CD14-positive monocyte (primary cell): Measurements from ENCODE around the gene CCDC88A. TPM values are rescaled to one million over a fixed set of nuclear protein-coding genes. Genes with fewer than 3 reads are reported as not detected.

Experiments used
- DNase-seq, 3 donors: peaks; one replicate each; pipeline ENCODE4 v3.0.0-alpha.2; 2011 to 2022
- H2AFZ ChIP-seq: 2 replicates; pipeline ENCODE4 v1.6.0; 2012; ENCODE audit warnings: mild to moderate bottlenecking, low read depth, low read length, inconsistent platforms; ENCODE audit not compliant: insufficient read depth, poor library complexity, severe bottlenecking
- H3K27ac ChIP-seq, 2 donors: 1 replicate in 1 of 2; 2 replicates in 1 of 2; pipeline ENCODE4 v1.5.1; 2012 to 2013; ENCODE audit warnings: low read length in 2 of 2, control low read depth in 1 of 2, inconsistent platforms in 1 of 2, low read depth in 1 of 2, mild to moderate bottlenecking in 1 of 2
- H3K27me3 ChIP-seq, 2 donors: one replicate each; pipeline versions ENCODE4 v1.6.0 to v1.6.1; 2011 to 2013; ENCODE audit warnings: low read length in 2 of 2; ENCODE audit not compliant: control insufficient read depth in 2 of 2, insufficient read depth in 2 of 2
- H3K36me3 ChIP-seq, 2 donors: replicated peaks in 1 of 2; 1 replicate in 1 of 2; 2 replicates in 1 of 2; pipeline versions ENCODE4 v1.5.1 to v1.6.1; 2012 to 2013; ENCODE audit warnings: low read length in 2 of 2, control low read depth in 1 of 2, inconsistent platforms in 1 of 2, mild to moderate bottlenecking in 1 of 2; ENCODE audit not compliant: insufficient read depth in 2 of 2, control insufficient read depth in 1 of 2
- H3K4me1 ChIP-seq, 2 donors: 1 replicate in 1 of 2; 2 replicates in 1 of 2; pipeline versions ENCODE4 v1.5.1 to v1.6.1; 2012 to 2013; ENCODE audit warnings: low read length in 2 of 2, control low read depth in 1 of 2, inconsistent platforms in 1 of 2, mild to moderate bottlenecking in 1 of 2, moderate library complexity in 1 of 2; ENCODE audit not compliant: insufficient read depth in 2 of 2, control insufficient read depth in 1 of 2
- H3K4me2 ChIP-seq: replicated peaks from 2 replicates; pipeline ENCODE3; 2012; ENCODE audit warnings: low read length, moderate library complexity, mild to moderate bottlenecking; ENCODE audit not compliant: poor library complexity, severe bottlenecking; ENCODE audit errors: extremely low read depth
- H3K4me3 ChIP-seq, 3 experiments: fragments of 200-600 bp in 1 of 3; sonication (generic) in 1 of 3; replicated peaks in 1 of 3; 1 replicate in 2 of 3; 2 replicates in 1 of 3; pipeline ENCODE4 v1.5.1; 2011 to 2013; ENCODE audit warnings: low read length in 3 of 3, mild to moderate bottlenecking in 3 of 3, control low read depth in 2 of 3, low read depth in 2 of 3, inconsistent platforms in 1 of 3, moderate library complexity in 1 of 3
- H3K79me2 ChIP-seq: 2 replicates; pipeline ENCODE4 v1.6.0; 2012; ENCODE audit warnings: mild to moderate bottlenecking, control low read depth, inconsistent platforms, low read length, moderate library complexity; ENCODE audit not compliant: insufficient read depth
- H3K9ac ChIP-seq: 2 replicates; pipeline ENCODE4 v1.6.0; 2017; ENCODE audit warnings: low read length, mild to moderate bottlenecking; ENCODE audit not compliant: insufficient read depth, poor library complexity, severe bottlenecking
- H3K9me3 ChIP-seq, 2 donors: replicated peaks in 1 of 2; 1 replicate in 1 of 2; 2 replicates in 1 of 2; pipeline versions ENCODE4 v1.5.1 to v1.6.1; 2012 to 2013; ENCODE audit warnings: low read length in 2 of 2, control low read depth in 1 of 2; ENCODE audit not compliant: control insufficient read depth in 1 of 2, insufficient read depth in 1 of 2
- H4K20me1 ChIP-seq: 2 replicates; pipeline ENCODE4 v1.6.0; 2012; ENCODE audit warnings: mild to moderate bottlenecking, low read length, control low read depth, moderate library complexity; ENCODE audit not compliant: insufficient read depth
- H3K27ac Mint-ChIP-seq, 7 donors: one replicate each; pipeline ENCODE4 v1.8.0; 2020; ENCODE audit warnings: mild to moderate bottlenecking in 7 of 7, mixed read lengths in 7 of 7, moderate library complexity in 6 of 7, inconsistent platforms in 2 of 7
- H3K27me3 Mint-ChIP-seq, 3 donors: one replicate each; pipeline ENCODE4 v1.8.0; 2021 to 2022; ENCODE audit warnings: low read depth in 3 of 3, mild to moderate bottlenecking in 3 of 3, mixed read lengths in 3 of 3, moderate library complexity in 3 of 3, inconsistent platforms in 1 of 3
- H3K36me3 Mint-ChIP-seq, 2 donors: one replicate each; pipeline ENCODE4 v1.8.0; 2020; ENCODE audit warnings: mixed read lengths in 2 of 2, inconsistent platforms in 1 of 2, mild to moderate bottlenecking in 1 of 2
- H3K4me1 Mint-ChIP-seq: one replicate; pipeline ENCODE4 v1.8.0; 2020; ENCODE audit warnings: mild to moderate bottlenecking, mixed read lengths
- H3K4me3 Mint-ChIP-seq, 2 donors: one replicate each; pipeline ENCODE4 v1.8.0; 2020; ENCODE audit warnings: mild to moderate bottlenecking in 2 of 2, mixed read lengths in 2 of 2, moderate library complexity in 1 of 2
- H3K9me3 Mint-ChIP-seq, 7 donors: one replicate each; pipeline ENCODE4 v1.8.0; 2020 to 2022; ENCODE audit warnings: mixed read lengths in 7 of 7, mild to moderate bottlenecking in 6 of 7, moderate library complexity in 6 of 7, inconsistent platforms in 2 of 7
- WGBS: methylation state at CpG from one replicate; pipeline ENCODE4 v1.1.5; 2013; ENCODE audit warnings: missing lambda C conversion rate; ENCODE audit not compliant: insufficient coverage; 5-methylcytosine and 5-hydroxymethylcytosine counted together
- intact Hi-C, 2 donors: fragments of 100-400 bp; cut with micrococcal nuclease; formaldehyde crosslinking; loops; one replicate each; pipeline versions ENCODE4 v1.15.0 to v1.15.1; 2023
- polyA plus RNA-seq, 3 donors: library from polyadenylated mRNA; depleted of rRNA in 1 of 3; unstranded in 2 of 3; stranded (reverse) in 1 of 3; fragments of 300-500 nt in 2 of 3; fragments of >200 nt in 1 of 3; fragmentation: Illumina TruSeq in 2 of 3; gene quantifications; 1 replicate in 2 of 3; 2 replicates in 1 of 3; pipeline ENCODE4 v1.2.3, GENCODE V29; 2012 to 2021
- TF ChIP-seq, protein P1 (sequence below): fragments of 200-600 bp; IDR thresholded peaks from one replicate; pipeline ENCODE4 v1.8.0; 2022; ENCODE audit warnings: antibody characterized with exemption, mild to moderate bottlenecking

Gene CCDC88A
- polyA plus RNA-seq, 3 donors = 9.9 to 57.1 (median 17.9) TPM

DNA sequence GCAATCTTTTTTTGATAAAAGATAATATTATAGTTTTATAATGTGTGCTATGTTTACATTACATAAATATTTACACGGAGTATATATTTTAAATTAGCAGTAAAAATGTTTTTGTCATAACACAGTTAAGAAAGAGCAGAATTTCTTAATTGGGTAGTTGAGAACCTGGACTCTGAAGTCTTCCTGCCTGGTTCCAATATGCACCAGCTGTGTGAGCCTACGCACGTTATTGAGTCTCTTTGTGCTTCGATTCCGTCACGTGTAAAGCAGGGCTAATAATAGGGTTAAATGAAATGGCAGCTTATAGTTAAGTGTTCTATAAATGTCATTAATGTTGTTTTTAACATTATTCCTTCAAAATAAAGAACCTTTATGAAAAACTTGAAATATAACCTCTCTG is 1.2 kb upstream of the CCDC88A start:
- intact Hi-C loops = loop anchor here in 1 of 2 donors (5.0 kb wide), 1 partner anchor 101 kb away; no protein-coding TSS in a partner anchor
- Histone ChIP-seq H3K79me2 (peaks cover 54% of the 10 kb centered on the region), H3K27me3 (no peaks in the 10 kb centered on the region), H3K27ac (peak overlapping the region in 1 of 2 donors; percentile 94), H3K36me3 (no peaks in the 10 kb centered on the region), H2AFZ (peak overlapping the region; percentile 91), H3K4me2 (peak overlapping the region; percentile 83), H3K9me3 (no peaks in the 10 kb centered on the region), H3K4me3 (peak overlapping the region; percentile 91 to 99 (median 98)), H3K9ac (no peak overlapping the region), H3K4me1 (peaks cover 46 to 81% of the 10 kb centered on the region in 2 donors), H4K20me1 (no peaks in the 10 kb centered on the region)
- peak overlapping the region in 1 of 7 donors; percentile 93 for H3K27ac Mint-ChIP-seq
- H3K9me3 Mint-ChIP-seq = no peaks in the 10 kb centered on the region
- peaks cover 0 to 3% of the 10 kb centered on the region in 2 donors for H3K36me3 Mint-ChIP-seq
- H3K4me3 Mint-ChIP-seq = no peak overlapping the region
- no CpG with 5 or more reads among the region's 6 CpGs for WGBS
- no peak for DNase-seq
- TF ChIP-seq, protein P1, sequence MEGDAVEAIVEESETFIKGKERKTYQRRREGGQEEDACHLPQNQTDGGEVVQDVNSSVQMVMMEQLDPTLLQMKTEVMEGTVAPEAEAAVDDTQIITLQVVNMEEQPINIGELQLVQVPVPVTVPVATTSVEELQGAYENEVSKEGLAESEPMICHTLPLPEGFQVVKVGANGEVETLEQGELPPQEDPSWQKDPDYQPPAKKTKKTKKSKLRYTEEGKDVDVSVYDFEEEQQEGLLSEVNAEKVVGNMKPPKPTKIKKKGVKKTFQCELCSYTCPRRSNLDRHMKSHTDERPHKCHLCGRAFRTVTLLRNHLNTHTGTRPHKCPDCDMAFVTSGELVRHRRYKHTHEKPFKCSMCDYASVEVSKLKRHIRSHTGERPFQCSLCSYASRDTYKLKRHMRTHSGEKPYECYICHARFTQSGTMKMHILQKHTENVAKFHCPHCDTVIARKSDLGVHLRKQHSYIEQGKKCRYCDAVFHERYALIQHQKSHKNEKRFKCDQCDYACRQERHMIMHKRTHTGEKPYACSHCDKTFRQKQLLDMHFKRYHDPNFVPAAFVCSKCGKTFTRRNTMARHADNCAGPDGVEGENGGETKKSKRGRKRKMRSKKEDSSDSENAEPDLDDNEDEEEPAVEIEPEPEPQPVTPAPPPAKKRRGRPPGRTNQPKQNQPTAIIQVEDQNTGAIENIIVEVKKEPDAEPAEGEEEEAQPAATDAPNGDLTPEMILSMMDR = no peak
- H3K27me3 Mint-ChIP-seq = peaks cover 0 to 1% (median 0%) of the 10 kb centered on the region in 3 donors
- peaks cover 73% of the 10 kb centered on the region for H3K4me1 Mint-ChIP-seq

DNA sequence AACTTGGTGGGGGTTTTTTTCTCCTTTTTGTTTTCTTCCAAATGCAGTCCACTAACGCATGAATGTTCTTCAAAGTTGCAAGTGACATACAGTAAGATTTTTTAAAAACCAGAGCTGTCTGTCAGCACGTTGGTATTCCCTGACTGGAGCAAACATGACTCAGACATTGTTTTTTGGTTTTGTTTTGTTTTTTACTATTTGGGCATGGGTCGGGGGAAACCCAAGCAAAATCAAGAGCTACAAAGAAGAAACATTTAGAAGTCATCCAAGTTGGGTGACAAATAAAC is 726 bp upstream of the CCDC88A start:
- H3K9ac ChIP-seq = peak overlapping the region; percentile 89
- peaks cover 73% of the 10 kb centered on the region for H3K4me1 Mint-ChIP-seq
- peak overlapping the region; percentile 75 to 93 (median 85) for H3K27ac Mint-ChIP-seq
- 0% methylated on average over 1 of the region's 3 CpGs for WGBS
- peak overlapping the region in 1 of 2 donors; percentile 94 for H3K27ac ChIP-seq
- peaks cover 59% of the 10 kb centered on the region for H3K79me2 ChIP-seq
- H3K4me1 ChIP-seq = peaks cover 44 to 81% of the 10 kb centered on the region in 2 donors
- H4K20me1 ChIP-seq = no peaks in the 10 kb centered on the region
- DNase-seq = peak in 2 of 3 donors; percentile 14 to 20
- H3K4me3 Mint-ChIP-seq = peak overlapping the region; percentile 99 to 100
- intact Hi-C loops = loop anchor here in 1 of 2 donors (5.0 kb wide), 1 partner anchor 102 kb away; no protein-coding TSS in a partner anchor
- H2AFZ ChIP-seq = peak overlapping the region; percentile 91
- H3K36me3 ChIP-seq = no peaks in the 10 kb centered on the region
- H3K27me3 Mint-ChIP-seq = no peaks in the 10 kb centered on the region
- H3K36me3 Mint-ChIP-seq = peaks cover 3 to 8% of the 10 kb centered on the region in 2 donors
- peak overlapping the region; percentile 91 to 99 (median 98) for H3K4me3 ChIP-seq
- H3K9me3 ChIP-seq = no peaks in the 10 kb centered on the region
- TF ChIP-seq, protein P1 = no peak
- H3K27me3 ChIP-seq = no peaks in the 10 kb centered on the region
- H3K4me2 ChIP-seq = peak overlapping the region; percentile 83
- H3K9me3 Mint-ChIP-seq = no peaks in the 10 kb centered on the region
